HG03045 (cell line): ENCODE results near the gene PNCK.
"Not testable (repeated sequence)": the region's sequence is repeated elsewhere in the genome, so short reads cannot be mapped to it uniquely, and the experiment has no call there.

Experiments used
- ATAC-seq: cut with Tn5 transposase; IDR thresholded peaks from one replicate; pipeline ENCODE4 v1.9.1; 2021; ENCODE audit warnings: mild to moderate bottlenecking, moderate library complexity; ENCODE audit not compliant: unreplicated experiment

PNCK gene

GRCh38 chrX:153699210-153699783, 25.7 kb upstream of the PNCK start:
- not testable (repeated sequence) for ATAC-seq

- ATAC-seq, result no peak
Measured at GRCh38 chrX:153697924-153698865, 24.6 kb upstream of the PNCK start.

GRCh38 chrX:153696986-153697722, 23.5 kb upstream of the PNCK start:
- not testable (repeated sequence) for ATAC-seq

- ATAC-seq, result not testable (repeated sequence)
Measured at GRCh38 chrX:153696538-153696937, 22.9 kb upstream of the PNCK start.

- no peak for ATAC-seq
Measured at GRCh38 chrX:153696100-153696499, 22.5 kb upstream of the PNCK start.

- no peak for ATAC-seq
Measured at GRCh38 chrX:153694687-153695270, 21.2 kb upstream of the PNCK start.

GRCh38 chrX:153694256-153694655, 20.6 kb upstream of the PNCK start:
- not testable (repeated sequence) for ATAC-seq

GRCh38 chrX:153693216-153694086, 19.8 kb upstream of the PNCK start:
- ATAC-seq, result no peak

- ATAC-seq, result no peak
Measured at GRCh38 chrX:153692611-153693156, 19.1 kb upstream of the PNCK start.

GRCh38 chrX:153692003-153692402, 18.4 kb upstream of the PNCK start:
- no peak for ATAC-seq

GRCh38 chrX:153691032-153691827, 17.6 kb upstream of the PNCK start:
- not testable (repeated sequence) for ATAC-seq

GRCh38 chrX:153690466-153690865, 16.9 kb upstream of the PNCK start:
- ATAC-seq, result no peak

- no peak for ATAC-seq
Measured at GRCh38 chrX:153689654-153690465, 16.2 kb upstream of the PNCK start.

GRCh38 chrX:153688911-153689590, 15.4 kb upstream of the PNCK start:
- no peak for ATAC-seq

GRCh38 chrX:153688506-153688905, 14.9 kb upstream of the PNCK start:
- no peak for ATAC-seq

GRCh38 chrX:153688071-153688470, 14.5 kb upstream of the PNCK start:
- no peak for ATAC-seq

GRCh38 chrX:153687121-153688039, 13.8 kb upstream of the PNCK start, which contains the start of gene SLC6A8:
TSS of gene SLC6A8 (plus strand) at chrX:153687926. CDS start at chrX:153688575, 649 bp downstream.
- ATAC-seq, result no peak
